ENCODE measurements around the gene STRIT1.
"Not testable (repeated sequence)": the region's sequence is repeated elsewhere in the genome, so short reads cannot be mapped to it uniquely, and the experiment has no call there.

STRIT1 gene

DNA sequence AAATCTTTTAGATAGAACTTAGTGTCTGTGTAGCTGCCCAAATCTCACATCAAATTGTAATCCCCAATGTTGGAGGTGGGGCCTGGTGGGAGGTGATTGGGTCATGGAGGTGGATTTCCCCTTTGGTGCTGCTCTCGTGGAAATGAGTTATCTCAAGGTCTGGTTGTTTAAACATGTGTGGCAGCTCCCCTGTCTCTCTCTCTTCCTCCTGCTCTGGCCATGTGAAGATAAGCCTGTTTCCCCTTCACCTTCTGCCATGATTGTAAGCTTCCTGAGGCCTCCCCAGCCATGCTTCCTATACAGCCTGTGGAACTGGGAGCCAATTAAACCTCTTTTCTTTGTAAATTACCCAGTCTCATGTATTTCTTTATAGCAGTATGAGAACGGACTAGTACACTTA, 30.6 kb downstream of the STRIT1 start:
- DNase-seq: not testable (repeated sequence)

DNA sequence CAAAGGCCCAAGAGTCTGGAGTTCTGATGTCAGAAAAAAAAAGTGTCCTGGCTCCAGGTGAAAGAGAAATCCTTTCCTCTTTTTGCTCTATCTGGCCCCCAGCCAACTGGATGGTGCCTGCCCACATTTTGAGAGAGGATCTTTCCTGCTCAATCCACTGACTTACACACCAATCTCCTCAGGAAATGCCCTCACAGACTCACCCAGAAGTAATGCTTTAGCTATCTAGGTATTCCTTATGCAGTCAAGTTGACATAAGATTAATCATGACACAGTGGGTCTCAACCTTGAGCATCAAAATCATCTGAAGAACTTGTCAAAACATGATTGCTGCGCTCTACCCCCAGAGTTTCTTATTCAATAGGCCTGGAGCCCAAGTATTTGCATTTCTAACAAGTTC, 31.2 kb downstream of the STRIT1 start:
- DNase-seq: no peak

DNA sequence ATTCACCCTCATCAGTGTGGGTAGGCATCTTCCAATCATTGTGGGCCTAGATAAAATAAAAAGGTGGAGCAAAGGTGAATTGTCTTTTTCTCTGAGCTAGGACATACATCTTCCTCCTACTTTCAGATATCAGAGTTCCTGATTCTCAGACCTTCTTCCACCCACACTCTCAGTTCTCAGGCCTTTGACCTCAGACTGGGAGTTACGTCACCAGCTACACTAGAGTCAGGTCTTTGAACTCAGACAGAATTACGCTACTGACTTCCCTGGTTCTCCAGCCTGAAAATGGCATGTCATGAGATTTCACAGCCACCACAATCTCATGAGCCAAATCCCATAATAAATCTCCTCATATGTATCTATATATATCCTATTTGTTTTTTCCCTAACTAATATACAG, 39.0 kb downstream of the STRIT1 start:
- DNase-seq: no peak

DNA sequence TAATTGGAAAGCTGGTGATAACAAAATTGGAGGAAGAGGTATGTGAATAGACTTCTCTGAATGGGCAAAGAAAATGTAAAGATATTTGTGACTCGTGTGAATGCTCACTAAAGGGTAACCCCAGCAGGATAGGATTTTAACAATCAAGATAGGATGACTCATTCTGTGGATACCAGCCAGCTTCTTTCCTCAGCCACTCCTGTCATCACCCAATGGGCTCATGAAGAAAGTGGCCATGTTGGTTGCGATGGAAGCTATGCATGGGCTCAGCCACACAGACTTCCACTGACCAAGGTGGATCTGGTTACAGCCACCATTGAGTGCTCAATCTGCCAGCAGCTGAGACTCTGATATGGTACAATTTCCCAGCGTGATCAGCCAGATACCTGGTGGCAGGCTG, 40.9 kb downstream of the STRIT1 start:
- DNase-seq: no peak

DNA sequence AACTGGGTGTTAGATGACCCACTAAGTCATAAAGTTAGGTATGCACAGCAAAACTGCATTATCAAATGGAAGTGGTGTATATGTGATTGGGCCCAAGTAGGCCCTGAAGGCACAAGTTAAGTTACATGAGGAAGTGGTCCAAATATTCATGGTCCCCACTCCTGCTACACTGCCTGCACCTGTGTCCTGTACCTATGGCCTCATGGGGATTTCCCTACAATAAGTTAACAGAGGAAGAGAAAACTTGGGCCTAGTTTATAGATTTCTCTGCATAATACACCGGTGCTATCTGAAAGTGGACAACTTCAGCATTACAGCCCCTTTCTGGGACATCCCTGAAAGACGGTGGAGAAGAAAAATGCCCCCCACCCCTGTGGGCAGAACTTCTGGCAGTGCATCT, 41.5 kb downstream of the STRIT1 start:
- no peak for DNase-seq

DNA sequence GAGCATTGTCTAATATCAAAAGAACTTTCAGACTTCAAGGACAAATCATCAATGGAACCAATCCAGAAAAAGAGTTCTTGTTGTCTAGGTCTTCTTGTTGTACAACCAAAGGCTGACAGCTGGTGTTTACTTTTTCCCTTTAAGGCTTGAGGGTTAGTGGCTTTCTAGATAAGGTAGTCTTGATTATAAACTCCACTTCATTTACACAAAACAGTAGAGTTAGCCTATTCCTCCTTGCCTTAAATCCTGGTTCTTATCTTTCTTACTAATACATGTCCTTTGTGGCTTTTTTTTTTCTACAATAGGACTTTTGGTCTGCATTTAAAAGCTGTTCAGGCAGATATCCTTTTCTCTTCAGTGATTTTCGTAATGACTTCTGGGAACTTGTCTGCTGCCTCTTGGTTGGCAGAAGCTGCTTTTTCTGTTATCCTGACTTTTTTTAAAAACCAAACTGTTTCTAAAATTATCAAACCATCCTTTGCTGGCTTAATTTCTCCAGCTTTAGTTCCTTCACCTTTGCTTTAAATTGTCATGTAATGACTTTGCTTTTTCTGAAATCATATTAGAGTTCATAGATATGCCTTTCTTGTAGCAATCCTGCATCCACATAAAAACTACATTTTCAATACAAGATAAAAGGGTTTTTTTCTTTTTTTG, 44.8 kb downstream of the STRIT1 start:
- DNase-seq: no peak

DNA sequence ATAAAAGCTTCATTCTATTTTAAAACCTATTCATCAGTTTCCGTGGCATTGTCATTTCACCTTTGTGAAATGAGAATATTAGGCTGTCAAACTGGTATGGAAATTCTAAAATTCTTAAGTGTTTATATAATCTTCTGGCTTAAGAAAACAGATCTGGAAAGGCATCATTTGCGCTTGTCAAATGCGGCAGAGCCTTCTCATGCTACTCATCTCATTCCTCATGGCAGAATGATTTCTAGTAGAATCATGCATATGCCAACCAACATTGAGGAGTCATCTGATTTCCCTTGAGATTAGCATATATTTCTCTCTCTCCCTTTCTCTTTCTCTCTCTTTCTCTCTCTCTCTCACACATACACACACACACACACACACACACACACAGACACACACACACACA, 48.8 kb downstream of the STRIT1 start:
- no peak for DNase-seq

DNA sequence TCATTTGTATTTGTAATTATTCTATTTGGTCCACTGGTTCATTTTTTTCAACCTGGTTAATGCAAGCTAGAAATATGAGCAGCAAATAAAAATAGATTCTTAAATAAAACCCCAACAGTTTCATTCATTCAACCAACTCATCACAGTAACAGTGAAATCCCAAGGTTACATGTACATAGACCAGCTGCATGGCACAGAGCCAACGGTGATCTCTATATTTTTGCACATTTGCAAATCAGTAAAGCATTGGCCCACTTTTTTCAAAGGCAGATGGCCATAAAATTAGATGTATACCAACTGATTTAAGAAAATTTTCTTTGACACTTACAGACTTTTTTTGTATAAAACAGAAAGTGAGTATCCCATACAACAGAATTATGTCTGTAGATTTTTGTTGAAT, 49.3 kb downstream of the STRIT1 start:
- no peak for DNase-seq

DNA sequence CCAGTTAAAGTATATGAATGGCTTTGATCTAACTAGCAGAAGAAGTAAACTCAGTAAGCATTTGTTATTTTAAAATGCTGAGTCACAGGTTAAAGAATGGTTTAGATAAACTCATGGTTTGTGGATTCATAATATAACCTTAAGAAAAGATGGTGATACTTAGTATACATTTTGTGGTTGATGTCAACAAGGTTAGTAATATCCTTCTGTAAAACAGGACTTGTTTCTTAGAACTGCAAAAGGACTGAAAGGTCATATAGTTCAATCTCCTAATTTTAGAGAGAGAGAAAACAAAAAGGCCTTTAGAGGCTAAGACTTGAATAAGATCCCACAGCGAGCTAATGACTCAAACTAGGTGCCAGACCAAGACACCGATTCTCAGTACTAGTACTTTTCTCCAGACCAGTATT, 50.0 kb downstream of the STRIT1 start:
- DNase-seq: no peak

DNA sequence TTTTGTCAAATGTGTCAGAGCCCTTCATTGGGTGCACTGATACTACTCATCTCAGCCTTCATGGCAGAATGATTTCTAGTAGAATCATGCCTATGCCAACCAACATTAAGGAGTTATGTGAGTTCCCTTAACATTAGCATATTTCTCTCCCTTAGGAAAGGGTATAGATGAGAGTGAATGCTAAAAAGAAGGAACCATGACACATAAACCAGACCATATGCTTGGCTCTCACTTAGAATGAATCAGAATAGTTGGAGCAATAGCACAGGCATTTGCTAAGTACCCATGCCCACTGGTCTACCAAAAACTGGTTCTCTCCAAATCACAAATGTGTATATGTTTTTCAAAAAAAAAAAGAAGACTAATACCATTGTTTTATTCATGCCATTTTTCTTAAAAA, 51.1 kb downstream of the STRIT1 start:
- DNase-seq: no peak

DNA sequence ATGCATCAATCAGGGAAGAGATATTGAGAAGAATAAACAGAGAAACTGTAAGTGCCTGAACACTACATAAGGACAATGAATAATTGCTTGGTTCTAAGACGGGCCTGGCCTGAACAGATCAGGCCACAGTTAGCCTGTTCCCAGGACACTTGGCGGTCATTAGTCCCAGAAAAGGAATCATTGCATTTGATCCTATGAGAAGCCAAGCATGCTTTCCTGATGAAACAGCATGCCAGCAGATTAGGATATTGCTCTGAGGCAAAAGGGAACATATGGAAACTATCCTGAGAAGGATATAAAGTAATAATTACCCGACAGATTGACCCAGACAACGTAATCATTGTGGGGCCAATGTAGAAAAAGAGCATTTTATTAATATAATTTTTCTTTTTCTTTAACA, 51.9 kb downstream of the STRIT1 start:
- no peak for DNase-seq
